WTC11 (cell line): ENCODE data around the gene SEL1L.

Experiments
- FOXJ3 ChIP-seq: sonication (generic); formaldehyde crosslinking; IDR thresholded peaks from 2 replicates; pipeline ENCODE4 v1.9.0; 2021; ENCODE audit warnings: missing genetic modification reagents, mild to moderate bottlenecking, borderline replicate concordance
- GTF2I ChIP-seq: fragments of 250-450 bp; sonication (Bioruptor Pico); conservative IDR thresholded peaks from 2 replicates; pipeline ENCODE4 v1.4.0; 2021; ENCODE audit warnings: mild to moderate bottlenecking
- SP1 ChIP-seq: sonication (generic); formaldehyde crosslinking; conservative IDR thresholded peaks from 2 replicates; pipeline ENCODE4 v1.8.1; 2022; ENCODE audit warnings: missing genetic modification reagents
- TF ChIP-seq, protein P1 (sequence below): fragments of 200-600 bp; IDR thresholded peaks from 2 replicates; pipeline ENCODE4 v1.8.0; 2022; ENCODE audit warnings: antibody characterized with exemption

DNA sequence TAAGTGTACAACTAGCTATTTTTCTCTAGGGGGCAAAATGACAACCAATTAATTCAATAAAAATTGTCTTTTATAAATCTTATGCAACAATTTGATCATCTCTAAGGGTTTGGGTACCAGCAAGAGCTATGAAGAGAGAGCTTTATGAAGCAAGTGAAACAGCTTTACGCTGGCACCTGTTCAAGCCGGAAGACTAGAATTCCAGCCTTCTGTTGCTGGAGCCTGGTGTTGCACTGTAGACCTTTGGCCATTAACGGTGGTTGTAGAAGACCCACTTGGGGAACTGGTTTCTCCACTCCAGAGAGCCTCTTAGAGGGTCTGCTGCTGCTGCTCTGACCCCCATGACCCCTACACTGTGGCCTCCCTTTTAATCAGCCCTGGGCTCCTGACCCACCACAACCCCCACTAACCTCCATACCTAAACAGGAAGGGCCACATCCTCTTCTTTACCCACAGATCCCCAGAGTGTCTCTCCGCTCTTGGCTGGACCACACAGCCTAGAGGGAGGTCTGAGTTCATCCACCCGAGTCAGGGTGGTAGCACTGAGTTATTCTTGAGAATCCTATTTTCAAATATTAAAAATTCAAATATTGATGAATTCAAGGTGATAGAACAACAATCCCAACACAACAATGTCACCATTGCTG lies 79.0 kb downstream of the SEL1L start:
- TF ChIP-seq, protein P1, sequence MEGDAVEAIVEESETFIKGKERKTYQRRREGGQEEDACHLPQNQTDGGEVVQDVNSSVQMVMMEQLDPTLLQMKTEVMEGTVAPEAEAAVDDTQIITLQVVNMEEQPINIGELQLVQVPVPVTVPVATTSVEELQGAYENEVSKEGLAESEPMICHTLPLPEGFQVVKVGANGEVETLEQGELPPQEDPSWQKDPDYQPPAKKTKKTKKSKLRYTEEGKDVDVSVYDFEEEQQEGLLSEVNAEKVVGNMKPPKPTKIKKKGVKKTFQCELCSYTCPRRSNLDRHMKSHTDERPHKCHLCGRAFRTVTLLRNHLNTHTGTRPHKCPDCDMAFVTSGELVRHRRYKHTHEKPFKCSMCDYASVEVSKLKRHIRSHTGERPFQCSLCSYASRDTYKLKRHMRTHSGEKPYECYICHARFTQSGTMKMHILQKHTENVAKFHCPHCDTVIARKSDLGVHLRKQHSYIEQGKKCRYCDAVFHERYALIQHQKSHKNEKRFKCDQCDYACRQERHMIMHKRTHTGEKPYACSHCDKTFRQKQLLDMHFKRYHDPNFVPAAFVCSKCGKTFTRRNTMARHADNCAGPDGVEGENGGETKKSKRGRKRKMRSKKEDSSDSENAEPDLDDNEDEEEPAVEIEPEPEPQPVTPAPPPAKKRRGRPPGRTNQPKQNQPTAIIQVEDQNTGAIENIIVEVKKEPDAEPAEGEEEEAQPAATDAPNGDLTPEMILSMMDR: no peak
- no peak for TF ChIP-seq SP1 (CRISPR knock-in tag)
- no peak for TF ChIP-seq GTF2I
- no peak for TF ChIP-seq FOXJ3
